ENCODE results near the gene COL27A1.

- TF ChIP-seq POLR2A (IDR thresholded peaks at IDR 0.05) (no peak), CTCF (IDR thresholded peaks at IDR 0.05) (no peak), POLR2AphosphoS5 (IDR thresholded peaks at IDR 0.05) (no peak), EP300 (IDR thresholded peaks at IDR 0.05; ENCODE audit: low read depth) (no peak)
Measured at GRCh38 chr9:114168281-114169028, 13.1 kb downstream of the COL27A1 start.

All from transverse colon (tissue), 4 donors.